ENCODE results near the gene MAP2K2.

Gene MAP2K2

DNA sequence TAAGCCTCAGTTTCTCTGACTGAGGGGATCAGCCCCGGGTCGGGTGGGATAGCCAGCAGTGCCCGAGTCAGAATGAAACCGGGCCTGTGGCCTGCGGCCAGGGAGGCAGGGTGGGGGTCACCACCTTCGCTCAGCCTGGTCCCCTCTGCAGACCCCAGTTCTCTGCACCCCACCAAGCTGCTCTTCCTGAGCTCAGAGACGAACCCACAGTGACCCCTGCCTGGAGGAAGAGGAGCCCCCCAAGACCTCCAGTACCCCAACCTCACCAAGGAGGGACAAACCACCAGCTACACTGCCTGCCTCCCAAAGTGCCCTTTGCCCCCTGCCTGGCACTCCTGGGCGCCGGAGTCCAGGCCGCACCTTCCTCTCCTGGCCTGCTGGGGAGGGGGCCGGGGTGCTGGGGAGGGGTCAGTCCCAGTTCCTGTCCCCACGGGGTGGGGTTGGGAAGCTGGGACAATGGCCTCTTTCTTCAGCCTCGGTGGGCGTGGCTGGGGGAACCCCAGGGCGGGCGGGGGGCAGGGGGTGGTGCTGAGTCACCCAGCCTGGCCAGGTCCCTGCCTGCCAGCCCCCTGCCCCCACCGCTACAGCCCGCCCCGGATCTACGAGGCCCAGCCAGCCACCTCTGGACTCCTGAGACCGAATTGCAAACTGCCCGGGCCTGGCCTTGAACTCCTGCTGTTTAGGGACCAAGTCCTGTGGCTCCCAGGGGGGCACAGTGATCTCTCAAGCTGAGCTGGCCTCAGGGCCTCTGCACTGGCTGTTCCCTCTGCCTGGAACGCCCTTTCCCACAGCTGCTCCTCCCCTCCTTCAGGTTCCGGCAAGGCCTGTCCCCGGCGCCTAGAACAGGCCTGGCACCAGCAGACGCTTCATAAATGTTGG is 71.6 kb downstream of the MAP2K2 start:
- CTCF ChIA-PET: no interaction called here

DNA sequence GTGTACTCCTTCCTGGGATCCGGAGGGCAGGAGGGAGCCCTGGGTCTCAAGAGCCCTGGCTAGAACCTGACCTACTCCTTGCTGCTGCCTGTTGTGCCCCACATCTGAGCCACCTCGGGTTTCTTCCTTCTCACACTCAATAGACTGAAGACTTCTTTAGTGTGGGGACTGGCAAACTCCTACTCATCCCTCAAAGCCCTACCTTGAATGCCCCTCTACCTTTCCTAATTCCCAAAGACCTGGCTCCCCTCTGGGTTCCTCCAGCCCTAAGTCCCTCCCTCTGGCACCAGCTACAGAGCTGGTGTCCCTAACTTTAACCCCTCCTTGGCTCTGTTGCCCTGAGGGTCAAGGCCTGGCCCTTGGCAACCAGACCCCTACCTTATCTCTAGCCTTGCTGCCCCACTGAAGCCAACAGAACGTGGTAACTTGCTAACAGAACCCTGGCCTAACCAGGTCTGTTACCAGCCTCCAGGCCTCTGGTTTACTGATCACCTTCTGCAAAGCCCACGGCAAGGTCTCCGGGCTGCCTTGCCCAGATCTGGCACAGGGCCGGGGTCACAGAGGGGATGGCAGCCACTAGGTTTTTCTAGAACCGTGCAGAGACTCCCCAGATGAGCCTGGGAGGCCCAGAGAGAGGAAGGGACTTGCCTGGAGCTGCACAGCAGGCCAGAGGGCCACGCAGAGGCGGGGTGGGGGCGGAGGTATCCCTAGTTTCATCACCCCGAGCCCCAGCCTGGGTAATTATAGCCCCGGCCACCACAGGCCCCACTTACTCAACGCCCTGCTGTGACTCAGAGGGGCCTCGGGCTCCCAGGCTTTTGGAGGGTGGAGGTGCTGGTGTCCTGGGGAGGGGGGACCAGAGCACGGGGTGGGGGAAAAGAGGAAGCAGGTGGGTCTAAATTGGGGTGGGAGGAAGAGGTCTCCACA is 72.5 kb downstream of the MAP2K2 start:
- peaks cover 23 to 65% of the 10 kb centered on the region in 2 experiments; a peak in 2 of 3 replicates for H3K36me3 ChIP-seq (ENCODE audit: control insufficient read depth in 2 of 2, insufficient read depth in 1 of 2, low read length in 2 of 2)
- H3K4me1 ChIP-seq (ENCODE audit: control insufficient read depth, insufficient read depth, low read length): no peaks in the 10 kb centered on the region
- CTCF ChIA-PET: no interaction called here
- no peak overlapping the region for H3K4me3 ChIP-seq (ENCODE audit: low read depth, low read length)
- H3K9me3 ChIP-seq (ENCODE audit: control insufficient read depth, insufficient read depth, low read depth, low read length): no peaks in the 10 kb centered on the region
- no peak overlapping the region for H3K27ac ChIP-seq (ENCODE audit: extremely low read depth, low read depth, low read length)
- POLR2A ChIA-PET: no interaction called here
- TF ChIP-seq EGR2 (tag by site-specific recombination; IDR thresholded peaks at IDR 0.05; ENCODE audit: low read depth) (peak; percentile 52; the same call in 1 of the 2 replicates), BCL11A (tag by site-specific recombination; IDR thresholded peaks at IDR 0.05; ENCODE audit: low read depth) (no peak), ZFP3 (tag by site-specific recombination; IDR thresholded peaks at IDR 0.05; ENCODE audit: low read depth) (peak; percentile 99), ZNF768 (tag by site-specific recombination; IDR thresholded peaks at IDR 0.05) (no peak), KLF1 (tag by site-specific recombination; IDR thresholded peaks at IDR 0.05) (peak; percentile 35; the same call in 1 of the 2 replicates)
- TF ChIP-seq, protein P1, sequence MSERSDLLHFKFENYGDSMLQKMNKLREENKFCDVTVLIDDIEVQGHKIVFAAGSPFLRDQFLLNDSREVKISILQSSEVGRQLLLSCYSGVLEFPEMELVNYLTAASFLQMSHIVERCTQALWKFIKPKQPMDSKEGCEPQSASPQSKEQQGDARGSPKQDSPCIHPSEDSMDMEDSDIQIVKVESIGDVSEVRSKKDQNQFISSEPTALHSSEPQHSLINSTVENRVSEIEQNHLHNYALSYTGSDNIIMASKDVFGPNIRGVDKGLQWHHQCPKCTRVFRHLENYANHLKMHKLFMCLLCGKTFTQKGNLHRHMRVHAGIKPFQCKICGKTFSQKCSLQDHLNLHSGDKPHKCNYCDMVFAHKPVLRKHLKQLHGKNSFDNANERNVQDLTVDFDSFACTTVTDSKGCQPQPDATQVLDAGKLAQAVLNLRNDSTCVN (tag by site-specific recombination; optimal IDR thresholded peaks at IDR 0.05): no peak
- TF ChIP-seq, protein P2, sequence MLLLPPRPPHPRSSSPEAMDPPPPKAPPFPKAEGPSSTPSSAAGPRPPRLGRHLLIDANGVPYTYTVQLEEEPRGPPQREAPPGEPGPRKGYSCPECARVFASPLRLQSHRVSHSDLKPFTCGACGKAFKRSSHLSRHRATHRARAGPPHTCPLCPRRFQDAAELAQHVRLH (tag by site-specific recombination; IDR thresholded peaks at IDR 0.05): no peak
- TF ChIP-seq, protein P3, sequence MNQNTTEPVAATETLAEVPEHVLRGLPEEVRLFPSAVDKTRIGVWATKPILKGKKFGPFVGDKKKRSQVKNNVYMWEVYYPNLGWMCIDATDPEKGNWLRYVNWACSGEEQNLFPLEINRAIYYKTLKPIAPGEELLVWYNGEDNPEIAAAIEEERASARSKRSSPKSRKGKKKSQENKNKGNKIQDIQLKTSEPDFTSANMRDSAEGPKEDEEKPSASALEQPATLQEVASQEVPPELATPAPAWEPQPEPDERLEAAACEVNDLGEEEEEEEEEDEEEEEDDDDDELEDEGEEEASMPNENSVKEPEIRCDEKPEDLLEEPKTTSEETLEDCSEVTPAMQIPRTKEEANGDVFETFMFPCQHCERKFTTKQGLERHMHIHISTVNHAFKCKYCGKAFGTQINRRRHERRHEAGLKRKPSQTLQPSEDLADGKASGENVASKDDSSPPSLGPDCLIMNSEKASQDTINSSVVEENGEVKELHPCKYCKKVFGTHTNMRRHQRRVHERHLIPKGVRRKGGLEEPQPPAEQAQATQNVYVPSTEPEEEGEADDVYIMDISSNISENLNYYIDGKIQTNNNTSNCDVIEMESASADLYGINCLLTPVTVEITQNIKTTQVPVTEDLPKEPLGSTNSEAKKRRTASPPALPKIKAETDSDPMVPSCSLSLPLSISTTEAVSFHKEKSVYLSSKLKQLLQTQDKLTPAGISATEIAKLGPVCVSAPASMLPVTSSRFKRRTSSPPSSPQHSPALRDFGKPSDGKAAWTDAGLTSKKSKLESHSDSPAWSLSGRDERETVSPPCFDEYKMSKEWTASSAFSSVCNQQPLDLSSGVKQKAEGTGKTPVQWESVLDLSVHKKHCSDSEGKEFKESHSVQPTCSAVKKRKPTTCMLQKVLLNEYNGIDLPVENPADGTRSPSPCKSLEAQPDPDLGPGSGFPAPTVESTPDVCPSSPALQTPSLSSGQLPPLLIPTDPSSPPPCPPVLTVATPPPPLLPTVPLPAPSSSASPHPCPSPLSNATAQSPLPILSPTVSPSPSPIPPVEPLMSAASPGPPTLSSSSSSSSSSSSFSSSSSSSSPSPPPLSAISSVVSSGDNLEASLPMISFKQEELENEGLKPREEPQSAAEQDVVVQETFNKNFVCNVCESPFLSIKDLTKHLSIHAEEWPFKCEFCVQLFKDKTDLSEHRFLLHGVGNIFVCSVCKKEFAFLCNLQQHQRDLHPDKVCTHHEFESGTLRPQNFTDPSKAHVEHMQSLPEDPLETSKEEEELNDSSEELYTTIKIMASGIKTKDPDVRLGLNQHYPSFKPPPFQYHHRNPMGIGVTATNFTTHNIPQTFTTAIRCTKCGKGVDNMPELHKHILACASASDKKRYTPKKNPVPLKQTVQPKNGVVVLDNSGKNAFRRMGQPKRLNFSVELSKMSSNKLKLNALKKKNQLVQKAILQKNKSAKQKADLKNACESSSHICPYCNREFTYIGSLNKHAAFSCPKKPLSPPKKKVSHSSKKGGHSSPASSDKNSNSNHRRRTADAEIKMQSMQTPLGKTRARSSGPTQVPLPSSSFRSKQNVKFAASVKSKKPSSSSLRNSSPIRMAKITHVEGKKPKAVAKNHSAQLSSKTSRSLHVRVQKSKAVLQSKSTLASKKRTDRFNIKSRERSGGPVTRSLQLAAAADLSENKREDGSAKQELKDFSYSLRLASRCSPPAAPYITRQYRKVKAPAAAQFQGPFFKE (tag by site-specific recombination; IDR thresholded peaks at IDR 0.05; ENCODE audit: borderline replicate concordance): no peak

More for the DNA sequence above, 71.6 kb downstream of the MAP2K2 start:
- Histone ChIP-seq H3K4me3 (ENCODE audit: low read depth, low read length) (no peak overlapping the region), H3K9me3 (ENCODE audit: control insufficient read depth, insufficient read depth, low read depth, low read length) (no peaks in the 10 kb centered on the region), H3K27ac (ENCODE audit: extremely low read depth, low read depth, low read length) (no peak overlapping the region), H3K36me3 (ENCODE audit: control insufficient read depth in 2 of 2, insufficient read depth in 1 of 2, low read length in 2 of 2) (peaks cover 22 to 65% of the 10 kb centered on the region in 2 experiments; a peak in 2 of 3 replicates), H3K4me1 (ENCODE audit: control insufficient read depth, insufficient read depth, low read length) (no peaks in the 10 kb centered on the region)
- POLR2A ChIA-PET: no interaction called here
- TF ChIP-seq ZNF112 (tag by site-specific recombination; IDR thresholded peaks at IDR 0.05): no peak
- no peak for TF ChIP-seq ZNF510 (tag by site-specific recombination; IDR thresholded peaks at IDR 0.05; ENCODE audit: insufficient replicate concordance)
- peak; percentile 46; the same call in 1 of the 2 replicates for TF ChIP-seq GLIS1 (tag by site-specific recombination; IDR thresholded peaks at IDR 0.05)
- peak; percentile 77 for TF ChIP-seq ZIC2 (tag by site-specific recombination; IDR thresholded peaks at IDR 0.05)
- no peak for TF ChIP-seq FEZF1 (tag by site-specific recombination; IDR thresholded peaks at IDR 0.05)
- peak; percentile 87 for TF ChIP-seq ZNF623 (tag by site-specific recombination; IDR thresholded peaks at IDR 0.05)
- no peak for TF ChIP-seq ZNF473 (tag by site-specific recombination; IDR thresholded peaks at IDR 0.05)
- no peak for TF ChIP-seq GFI1B (tag by site-specific recombination; IDR thresholded peaks at IDR 0.05)
- no peak for TF ChIP-seq ZNF529 (tag by site-specific recombination; IDR thresholded peaks at IDR 0.05; ENCODE audit: insufficient replicate concordance)
- no peak for TF ChIP-seq ZNF514 (tag by site-specific recombination; IDR thresholded peaks at IDR 0.05)
- TF ChIP-seq ZNF548 (tag by site-specific recombination; IDR thresholded peaks at IDR 0.05): no peak
- peak; percentile 77 for TF ChIP-seq ZNF341 (tag by site-specific recombination; IDR thresholded peaks at IDR 0.05; ENCODE audit: low read depth)
- no peak for TF ChIP-seq ZNF621 (tag by site-specific recombination; IDR thresholded peaks at IDR 0.05)
- TF ChIP-seq ZNF24 (tag by site-specific recombination; IDR thresholded peaks at IDR 0.05): no peak
- TF ChIP-seq, protein P4, sequence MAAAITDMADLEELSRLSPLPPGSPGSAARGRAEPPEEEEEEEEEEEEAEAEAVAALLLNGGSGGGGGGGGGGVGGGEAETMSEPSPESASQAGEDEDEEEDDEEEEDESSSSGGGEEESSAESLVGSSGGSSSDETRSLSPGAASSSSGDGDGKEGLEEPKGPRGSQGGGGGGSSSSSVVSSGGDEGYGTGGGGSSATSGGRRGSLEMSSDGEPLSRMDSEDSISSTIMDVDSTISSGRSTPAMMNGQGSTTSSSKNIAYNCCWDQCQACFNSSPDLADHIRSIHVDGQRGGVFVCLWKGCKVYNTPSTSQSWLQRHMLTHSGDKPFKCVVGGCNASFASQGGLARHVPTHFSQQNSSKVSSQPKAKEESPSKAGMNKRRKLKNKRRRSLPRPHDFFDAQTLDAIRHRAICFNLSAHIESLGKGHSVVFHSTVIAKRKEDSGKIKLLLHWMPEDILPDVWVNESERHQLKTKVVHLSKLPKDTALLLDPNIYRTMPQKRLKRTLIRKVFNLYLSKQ (tag by site-specific recombination; IDR thresholded peaks at IDR 0.05; ENCODE audit: borderline replicate concordance): no peak
- no peak for TF ChIP-seq ZNF48 (tag by site-specific recombination; IDR thresholded peaks at IDR 0.05)
- no peak for TF ChIP-seq ZFHX2 (tag by site-specific recombination; conservative IDR thresholded peaks at IDR 0.05)
- no peak for TF ChIP-seq PRDM1 (tag by site-specific recombination; IDR thresholded peaks at IDR 0.05)
- TF ChIP-seq SCRT2 (tag by site-specific recombination; IDR thresholded peaks at IDR 0.05): no peak
- TF ChIP-seq, protein P5, sequence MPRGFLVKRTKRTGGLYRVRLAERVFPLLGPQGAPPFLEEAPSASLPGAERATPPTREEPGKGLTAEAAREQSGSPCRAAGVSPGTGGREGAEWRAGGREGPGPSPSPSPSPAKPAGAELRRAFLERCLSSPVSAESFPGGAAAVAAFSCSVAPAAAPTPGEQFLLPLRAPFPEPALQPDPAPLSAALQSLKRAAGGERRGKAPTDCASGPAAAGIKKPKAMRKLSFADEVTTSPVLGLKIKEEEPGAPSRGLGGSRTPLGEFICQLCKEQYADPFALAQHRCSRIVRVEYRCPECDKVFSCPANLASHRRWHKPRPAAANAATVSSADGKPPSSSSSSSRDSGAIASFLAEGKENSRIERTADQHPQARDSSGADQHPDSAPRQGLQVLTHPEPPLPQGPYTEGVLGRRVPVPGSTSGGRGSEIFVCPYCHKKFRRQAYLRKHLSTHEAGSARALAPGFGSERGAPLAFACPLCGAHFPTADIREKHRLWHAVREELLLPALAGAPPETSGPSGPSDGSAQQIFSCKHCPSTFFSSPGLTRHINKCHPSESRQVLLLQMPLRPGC (tag by site-specific recombination; IDR thresholded peaks at IDR 0.05): no peak
- TF ChIP-seq, protein P6, sequence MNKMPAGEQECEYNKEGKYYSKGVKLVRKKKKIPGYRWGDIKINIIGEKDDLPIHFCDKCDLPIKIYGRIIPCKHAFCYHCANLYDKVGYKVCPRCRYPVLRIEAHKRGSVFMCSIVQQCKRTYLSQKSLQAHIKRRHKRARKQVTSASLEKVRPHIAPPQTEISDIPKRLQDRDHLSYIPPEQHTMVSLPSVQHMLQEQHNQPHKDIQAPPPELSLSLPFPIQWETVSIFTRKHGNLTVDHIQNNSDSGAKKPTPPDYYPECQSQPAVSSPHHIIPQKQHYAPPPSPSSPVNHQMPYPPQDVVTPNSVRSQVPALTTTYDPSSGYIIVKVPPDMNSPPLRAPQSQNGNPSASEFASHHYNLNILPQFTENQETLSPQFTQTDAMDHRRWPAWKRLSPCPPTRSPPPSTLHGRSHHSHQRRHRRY (tag by site-specific recombination; IDR thresholded peaks at IDR 0.05): no peak
- TF ChIP-seq ZNF654 (tag by site-specific recombination; IDR thresholded peaks at IDR 0.05; ENCODE audit: low read depth): no peak
- no peak for TF ChIP-seq ZFP37 (tag by site-specific recombination; IDR thresholded peaks at IDR 0.05)

Data from HEK293 (cell line).